NCI-H82 treated with DMSO at 0.1 percent for 48 hours (cell line): ENCODE measurements around the gene STARD8.
"Not testable (repeated sequence)": the region's sequence is repeated elsewhere in the genome, so short reads cannot be mapped to it uniquely, and the experiment has no call there.

Source experiments
- DNase-seq: peaks from one replicate; lab custom pipeline; 2025; ENCODE audit not compliant: unreplicated experiment; lab: John Stamatoyannopoulos, UW

STARD8 gene

GRCh38 chrX:68717663-68718442, 70.4 kb downstream of the STARD8 start:
- DNase-seq, result no peak

DNA sequence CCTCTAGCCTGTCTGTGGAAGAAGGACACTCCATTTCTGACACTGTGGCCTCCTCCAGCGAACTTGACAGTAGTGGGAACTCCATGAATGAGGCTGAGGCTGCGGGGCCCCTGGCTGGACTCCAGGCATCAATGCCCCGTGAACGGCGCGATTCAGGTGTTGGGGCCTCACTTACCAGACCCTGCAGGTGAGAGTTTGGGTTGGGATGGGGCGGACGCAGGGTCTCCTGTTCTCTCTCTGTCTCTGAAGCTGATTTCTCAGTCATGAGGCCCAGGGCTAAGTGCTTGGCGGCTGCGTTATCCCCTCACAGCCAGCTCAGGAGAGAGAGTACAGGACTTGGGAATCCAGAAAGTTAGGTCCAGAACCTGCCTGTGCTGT, 71.0 kb downstream of the STARD8 start:
- DNase-seq, result no peak

DNA sequence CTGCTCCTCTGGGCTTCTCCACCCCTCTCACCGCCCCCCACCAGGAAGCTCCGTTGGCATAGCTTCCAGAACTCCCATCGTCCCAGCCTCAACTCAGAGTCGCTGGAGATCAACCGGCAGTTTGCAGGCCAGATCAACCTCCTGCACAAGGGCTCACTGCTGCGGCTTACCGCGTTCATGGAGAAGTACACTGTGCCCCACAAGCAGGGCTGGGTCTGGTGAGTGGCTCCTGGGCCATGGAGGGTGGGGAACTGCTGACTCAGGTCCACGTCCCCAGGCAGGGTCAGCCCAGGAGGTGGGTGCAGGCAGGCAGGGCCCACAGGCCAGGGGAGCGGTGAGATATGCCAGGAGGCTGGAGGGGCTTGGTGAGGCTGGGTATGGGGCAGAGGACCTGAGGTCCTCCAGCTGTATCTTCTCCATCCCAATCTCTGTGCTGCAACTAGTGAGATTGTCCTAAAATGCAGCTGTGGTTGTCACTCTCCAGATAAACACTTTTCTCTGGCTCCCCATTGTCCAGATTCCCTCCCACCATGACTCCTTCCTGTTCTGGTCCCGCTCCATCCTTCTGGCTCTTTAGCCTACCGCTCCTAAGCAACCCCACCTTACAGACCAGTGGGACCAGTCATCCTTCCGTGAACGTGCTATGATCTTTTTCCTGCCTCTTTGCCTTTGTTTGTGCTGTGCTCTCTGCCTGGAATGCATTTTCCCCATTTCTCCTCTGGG, 71.9 kb downstream of the STARD8 start:
- no peak for DNase-seq

DNA sequence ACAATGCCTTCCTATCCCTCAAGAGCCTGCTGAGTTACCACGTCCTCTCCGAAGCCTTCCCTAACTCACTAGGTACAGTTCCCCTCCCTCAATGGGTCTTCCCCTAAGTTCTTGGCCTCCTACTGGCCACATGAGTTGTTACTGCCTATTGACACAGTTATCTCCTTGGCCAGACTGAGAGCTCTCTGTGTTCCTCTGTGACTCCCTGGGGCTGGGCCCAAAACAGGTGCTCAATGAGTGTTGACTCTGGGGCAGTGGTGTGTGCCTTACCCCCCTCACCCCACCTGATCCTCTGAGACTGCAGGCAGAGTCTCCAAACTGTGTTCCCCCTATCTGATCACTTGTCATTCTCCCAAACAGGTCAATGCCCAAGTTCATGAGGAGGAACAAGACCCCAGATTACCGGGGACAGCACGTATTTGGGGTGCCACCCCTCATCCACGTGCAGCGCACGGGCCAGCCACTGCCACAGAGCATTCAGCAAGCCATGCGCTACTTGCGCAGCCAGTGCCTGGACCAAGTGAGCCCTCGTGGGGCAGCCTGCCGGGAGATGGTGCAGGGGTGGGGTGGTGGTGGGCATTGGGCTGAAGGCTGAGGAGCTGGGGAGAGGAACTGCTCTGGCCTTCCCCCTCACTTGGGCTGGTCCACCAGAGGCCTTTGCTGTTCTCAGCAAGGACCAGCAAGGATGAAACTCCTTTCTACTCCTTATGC, 72.6 kb downstream of the STARD8 start:
- no peak for DNase-seq

GRCh38 chrX:68720851-68721250, 73.4 kb downstream of the STARD8 start:
- DNase-seq, result no peak

DNA sequence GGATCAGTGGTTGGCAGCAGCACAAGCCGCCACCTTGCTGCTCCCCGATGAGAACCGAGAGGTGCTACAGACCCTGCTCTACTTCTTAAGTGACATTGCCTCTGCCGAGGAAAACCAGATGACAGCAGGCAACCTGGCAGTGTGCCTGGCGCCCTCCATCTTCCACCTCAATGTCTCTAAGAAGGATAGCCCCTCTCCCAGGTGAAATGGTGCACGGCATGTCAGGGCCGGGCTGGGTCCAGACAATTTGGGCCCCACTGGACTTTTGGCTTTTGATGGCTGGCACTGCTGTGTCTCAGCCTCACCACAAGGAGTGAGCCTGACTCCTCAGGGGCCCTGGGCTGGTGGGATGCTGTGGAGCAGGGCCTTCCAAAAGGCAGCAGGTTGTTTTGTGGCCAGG, 74.1 kb downstream of the STARD8 start:
- no peak for DNase-seq

DNA sequence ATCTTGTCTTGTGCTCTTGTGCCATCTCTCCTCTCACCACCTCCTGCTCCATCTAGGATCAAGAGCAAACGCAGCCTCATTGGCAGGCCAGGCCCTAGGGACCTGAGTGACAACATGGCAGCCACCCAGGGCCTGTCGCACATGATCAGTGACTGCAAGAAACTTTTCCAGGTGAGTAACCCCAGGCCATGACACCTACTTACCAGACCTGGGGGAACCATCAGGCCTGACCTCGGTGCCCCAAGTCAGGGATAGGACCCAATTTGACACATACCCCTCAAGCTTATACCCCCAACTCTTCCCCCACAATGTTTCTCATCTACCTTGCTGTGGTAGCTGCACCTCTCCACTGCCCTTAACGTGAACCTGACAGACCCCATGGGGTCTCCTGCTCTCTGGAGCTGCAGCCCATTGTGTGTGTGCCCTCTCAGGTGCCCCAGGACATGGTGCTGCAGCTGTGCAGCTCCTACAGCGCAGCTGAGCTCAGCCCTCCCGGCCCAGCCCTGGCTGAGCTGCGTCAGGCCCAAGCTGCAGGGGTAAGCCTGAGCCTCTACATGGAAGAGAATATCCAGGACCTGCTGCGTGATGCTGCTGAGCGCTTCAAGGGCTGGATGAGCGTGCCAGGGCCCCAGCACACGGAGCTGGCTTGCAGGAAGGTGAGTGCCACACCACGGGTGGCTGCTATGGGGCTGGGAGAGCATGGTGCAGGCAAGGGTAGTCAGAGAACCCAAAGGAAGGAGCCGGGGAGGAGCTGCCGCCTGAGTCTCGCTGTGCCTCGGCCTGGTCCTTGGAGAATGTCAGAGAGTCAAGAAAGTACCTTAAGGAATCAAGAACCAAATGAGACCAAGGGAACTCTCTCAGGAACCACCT, 74.8 kb downstream of the STARD8 start:
- no peak for DNase-seq

DNA sequence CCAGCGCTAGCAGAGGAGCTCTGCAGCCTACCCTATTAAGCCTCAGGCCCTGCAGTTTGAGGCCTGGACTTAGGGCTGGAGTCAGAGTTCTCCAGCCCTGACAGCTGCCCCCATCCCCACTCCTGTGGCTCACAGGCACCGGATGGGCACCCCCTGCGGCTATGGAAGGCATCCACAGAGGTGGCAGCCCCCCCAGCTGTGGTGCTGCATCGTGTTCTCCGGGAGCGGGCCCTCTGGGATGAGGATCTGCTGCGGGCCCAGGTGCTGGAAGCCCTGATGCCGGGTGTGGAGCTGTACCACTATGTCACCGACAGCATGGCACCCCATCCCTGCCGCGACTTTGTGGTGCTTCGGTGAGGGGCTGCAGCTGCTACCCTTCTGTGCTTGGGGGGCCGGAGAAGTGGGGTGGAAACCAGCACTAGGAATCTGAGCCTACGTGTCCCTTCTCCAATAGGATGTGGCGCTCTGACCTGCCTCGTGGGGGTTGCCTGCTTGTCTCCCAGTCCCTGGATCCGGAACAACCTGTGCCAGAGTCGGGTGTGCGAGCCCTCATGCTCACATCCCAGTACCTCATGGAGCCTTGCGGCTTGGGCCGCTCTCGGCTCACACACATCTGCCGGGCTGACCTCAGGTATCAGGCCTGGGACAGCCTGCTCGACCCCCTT, 76.2 kb downstream of the STARD8 start:
- DNase-seq, result no peak

DNA sequence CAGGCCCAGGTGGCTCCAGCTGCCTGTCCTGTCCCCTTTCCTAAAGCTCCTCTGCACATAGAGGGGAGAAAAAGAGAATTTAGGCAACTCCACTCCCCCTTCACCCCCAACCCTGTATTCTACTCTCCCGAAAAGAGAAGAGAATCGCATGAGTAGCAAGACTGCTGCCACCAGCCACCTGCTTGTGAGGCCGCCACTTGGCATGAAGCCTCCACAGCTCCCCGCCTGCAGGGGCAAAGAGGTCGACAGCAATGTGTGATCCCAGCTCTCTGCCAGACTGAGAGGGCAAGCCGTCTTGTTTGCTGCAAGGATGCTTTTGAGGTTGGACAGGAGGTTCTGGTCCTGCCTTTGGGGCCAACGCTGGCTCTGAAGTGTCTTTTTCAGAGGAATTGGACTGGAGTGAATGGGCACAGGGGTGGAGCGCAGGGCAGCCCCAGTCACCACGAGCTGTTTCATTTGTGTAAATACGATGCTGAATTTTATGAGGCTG, 77.1 kb downstream of the STARD8 start:
- DNase-seq, result no peak

GRCh38 chrX:68725756-68726365, 78.4 kb downstream of the STARD8 start:
- DNase-seq, result no peak

DNA sequence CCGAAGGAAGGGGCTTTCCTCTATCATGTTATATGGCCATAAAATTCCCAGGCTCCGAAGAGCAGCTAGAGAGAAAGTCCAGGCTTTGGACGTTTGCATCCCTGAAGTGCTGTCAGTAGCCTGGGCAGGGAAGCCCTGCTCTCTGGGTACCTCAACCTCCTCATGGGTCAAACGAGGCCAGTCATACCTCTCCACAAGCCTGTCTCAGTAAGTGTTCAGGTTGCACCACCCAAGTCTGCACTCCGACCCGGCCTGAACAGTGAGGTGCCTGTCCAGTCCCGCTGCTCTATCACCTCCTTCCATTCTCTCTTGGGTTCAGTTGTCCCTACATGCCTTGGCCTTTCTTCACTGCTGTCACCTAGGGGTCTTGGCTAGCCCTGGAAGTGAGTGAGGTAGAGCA, 78.9 kb downstream of the STARD8 start:
- no peak for DNase-seq

GRCh38 chrX:68727696-68728095, 80.2 kb downstream of the STARD8 start:
- no peak for DNase-seq

- DNase-seq, result no peak
These were observed 80.7 kb downstream of the STARD8 start for GRCh38 chrX:68728186-68728585.

GRCh38 chrX:68731254-68731653, 83.8 kb downstream of the STARD8 start:
- DNase-seq, result no peak

GRCh38 chrX:68732906-68733493, 85.5 kb downstream of the STARD8 start:
- no peak for DNase-seq

DNA sequence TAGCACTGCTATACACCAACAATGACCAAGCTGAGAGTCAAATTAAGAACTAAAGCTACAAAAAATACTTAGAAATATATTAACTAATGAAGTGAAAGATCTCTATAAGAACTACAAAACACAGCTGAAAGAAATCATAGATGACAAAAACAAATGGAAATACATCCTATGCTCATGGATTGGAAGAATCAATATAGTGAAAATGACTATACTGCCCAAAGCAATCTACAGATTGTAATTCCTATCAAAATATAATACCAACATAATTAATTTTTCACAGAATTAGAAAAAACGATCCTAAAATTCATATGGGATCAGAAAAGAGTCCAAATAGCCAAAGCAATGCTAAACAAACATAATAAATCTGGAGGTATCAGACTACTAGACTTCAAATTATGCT, 87.8 kb downstream of the STARD8 start:
- no peak for DNase-seq

GRCh38 chrX:68741864-68742263, 94.4 kb downstream of the STARD8 start:
- not testable (repeated sequence) for DNase-seq

- DNase-seq, result no peak
These were observed 96.3 kb downstream of the STARD8 start for GRCh38 chrX:68743754-68744153.

DNA sequence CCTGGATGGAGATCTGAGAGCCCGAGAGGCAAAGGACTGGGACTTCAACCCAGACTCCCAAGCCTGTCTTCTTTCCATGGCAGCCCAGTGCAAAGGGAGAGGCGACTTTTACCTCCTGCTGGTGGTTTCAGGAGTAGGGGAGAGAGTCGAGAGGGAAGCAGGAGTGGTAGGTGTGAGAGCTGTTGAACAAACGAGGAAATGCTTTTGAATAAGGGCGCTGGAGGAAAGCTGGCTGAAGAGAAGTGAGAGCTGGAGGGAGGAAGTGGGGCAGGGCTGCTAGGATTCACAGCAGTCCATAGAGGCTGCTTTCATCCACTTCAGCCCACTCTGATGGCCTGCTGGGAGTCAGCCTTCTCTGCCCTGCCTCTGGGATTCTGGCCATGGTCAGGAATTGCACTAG, 99.5 kb downstream of the STARD8 start:
- no peak for DNase-seq

DNA sequence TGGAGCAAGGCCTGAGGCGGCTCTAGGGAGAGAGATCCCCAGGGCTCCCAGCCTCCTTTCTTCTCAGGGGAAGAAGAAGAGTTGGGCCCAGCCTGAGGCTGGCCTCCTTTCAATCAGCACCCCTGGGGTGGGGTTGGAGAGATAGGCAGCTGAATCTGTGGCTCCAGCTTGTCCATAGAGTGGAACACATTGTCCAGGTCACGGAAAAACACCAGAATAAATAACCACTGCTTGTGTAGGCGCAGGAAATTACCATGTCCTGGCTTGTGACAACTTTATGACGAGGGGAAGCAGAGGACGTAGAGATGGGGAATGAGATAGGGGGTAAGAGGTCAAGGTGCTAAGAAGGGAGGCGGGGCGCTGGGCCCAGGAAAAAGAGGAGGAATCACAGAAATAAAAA, 100.6 kb downstream of the STARD8 start:
- DNase-seq, result no peak
